HepG2 (cell line): Measurements from ENCODE around the gene HSD11B1. TPM values are rescaled to one million over a fixed set of nuclear protein-coding genes. Genes with fewer than 3 reads are reported as not detected.

ENCODE experiments used
- CHD2 ChIP-seq: IDR thresholded peaks from 2 replicates; pipeline ENCODE4 v1.6.1; 2011; ENCODE audit warnings: low read depth, low read length, improper control_type of control experiment
- ERF ChIP-seq: IDR thresholded peaks from 2 replicates; pipeline ENCODE4 v1.6.1; 2018; ENCODE audit warnings: missing biosample characterization, missing genetic modification reagents
- ESRRA ChIP-seq: sonication (generic); formaldehyde crosslinking; IDR thresholded peaks from 2 replicates; pipeline ENCODE4 v1.5.1; 2020; ENCODE audit warnings: mild to moderate bottlenecking, low read depth, missing genetic modification reagents
- FOSL2 ChIP-seq: sonication (generic); formaldehyde crosslinking; IDR thresholded peaks from 2 replicates; pipeline ENCODE4 v1.4.0; 2020; ENCODE audit warnings: missing genetic modification reagents
- HOXA3 ChIP-seq: sonication (generic); formaldehyde crosslinking; IDR thresholded peaks from 2 replicates; pipeline ENCODE4 v1.5.0; 2020; ENCODE audit warnings: missing genetic modification reagents
- IRX3 ChIP-seq: sonication (generic); formaldehyde crosslinking; IDR thresholded peaks from 2 replicates; pipeline ENCODE4 v1.8.1; 2023; ENCODE audit warnings: mild to moderate bottlenecking, low read depth, missing genetic modification reagents, borderline replicate concordance
- KDM6A ChIP-seq: IDR thresholded peaks from 2 replicates; pipeline ENCODE4 v1.6.1; 2016; ENCODE audit warnings: low read depth
- KLF13 ChIP-seq: sonication (generic); formaldehyde crosslinking; IDR thresholded peaks from 2 replicates; pipeline ENCODE4 v1.4.0; 2020; ENCODE audit warnings: mild to moderate bottlenecking, missing genetic modification reagents
- SIN3A ChIP-seq: IDR thresholded peaks from 2 replicates; pipeline ENCODE4 v1.6.1; 2011; ENCODE audit warnings: low read depth, mild to moderate bottlenecking, control low read depth, low read length, borderline replicate concordance
- TCF7 ChIP-seq: sonication (generic); IDR thresholded peaks from 2 replicates; pipeline ENCODE4 v1.6.1; 2016; ENCODE audit warnings: antibody characterized with exemption, low read depth
- ZFYVE20 ChIP-seq: sonication (generic); formaldehyde crosslinking; IDR thresholded peaks from 2 replicates; pipeline ENCODE4 v1.8.0; 2023; ENCODE audit warnings: low read depth, mild to moderate bottlenecking, moderate library complexity, missing genetic modification reagents, borderline replicate concordance
- ZNF232 ChIP-seq: sonication (generic); formaldehyde crosslinking; IDR thresholded peaks from 2 replicates; pipeline ENCODE4 v1.4.0; 2020; ENCODE audit warnings: missing genetic modification reagents, borderline replicate concordance
- ZNF234 ChIP-seq: sonication (generic); formaldehyde crosslinking; conservative IDR thresholded peaks from 2 replicates; pipeline ENCODE4 v1.5.1; 2020; ENCODE audit warnings: mild to moderate bottlenecking, missing genetic modification reagents
- ZNF264 ChIP-seq: sonication (generic); formaldehyde crosslinking; IDR thresholded peaks from 2 replicates; pipeline ENCODE4 v1.4.0; 2020; ENCODE audit warnings: missing genetic modification reagents
- ZNF329 ChIP-seq: sonication (generic); formaldehyde crosslinking; IDR thresholded peaks from 2 replicates; pipeline ENCODE4 v1.9.0; 2021; ENCODE audit warnings: low read depth, mild to moderate bottlenecking, missing genetic modification reagents
- ZNF616 ChIP-seq: sonication (generic); formaldehyde crosslinking; IDR thresholded peaks from 2 replicates; pipeline ENCODE4 v1.5.0; 2020; ENCODE audit warnings: low read depth, mild to moderate bottlenecking, missing genetic modification reagents
- ZNF720 ChIP-seq: sonication (generic); formaldehyde crosslinking; IDR thresholded peaks from 2 replicates; pipeline ENCODE4 v1.4.0; 2020; ENCODE audit warnings: missing genetic modification reagents
- ZNF772 ChIP-seq: sonication (generic); formaldehyde crosslinking; IDR thresholded peaks from 2 replicates; pipeline ENCODE4 v1.5.0; 2020; ENCODE audit warnings: mild to moderate bottlenecking, missing genetic modification reagents
- ZNF776 ChIP-seq: sonication (generic); formaldehyde crosslinking; IDR thresholded peaks from 2 replicates; pipeline ENCODE4 v1.4.0; 2020; ENCODE audit warnings: mild to moderate bottlenecking, missing genetic modification reagents
- ZSCAN22 ChIP-seq: sonication (generic); formaldehyde crosslinking; IDR thresholded peaks from 2 replicates; pipeline ENCODE4 v1.4.0; 2020; ENCODE audit warnings: mild to moderate bottlenecking, missing genetic modification reagents
- polyA plus RNA-seq, 8 experiments: library from polyadenylated mRNA; depleted of rRNA in 3 of 8; stranded (reverse) in 7 of 8; unstranded in 1 of 8; fragments of >200 nt; fragmentation: Illumina TruSeq in 4 of 8; extraction: Trizol in 4 of 8; gene quantifications; 2 replicates each; pipeline versions ENCODE4 v1.2.1 to v1.2.3, GENCODE V29; 2011 to 2016; ENCODE audit warnings: low read depth in 4 of 8, missing spikeins in 1 of 8, mixed read lengths in 1 of 8; ENCODE audit not compliant: insufficient read depth in 1 of 8
- total RNA-seq, 5 experiments: library from RNA; depleted of rRNA; stranded (reverse); fragments of >200 nt; fragmentation: Illumina TruSeq; extraction: Trizol; gene quantifications; 2 replicates each; pipeline ENCODE4 v1.2.3, GENCODE V29; 2016; ENCODE audit warnings: low read depth in 1 of 5
- TF ChIP-seq, protein P1 (sequence below): sonication (generic); formaldehyde crosslinking; IDR thresholded peaks from 2 replicates; pipeline ENCODE4 v1.4.0; 2020; ENCODE audit warnings: mild to moderate bottlenecking, missing genetic modification reagents, borderline replicate concordance
- TF ChIP-seq, protein P2 (sequence below): sonication (generic); formaldehyde crosslinking; conservative IDR thresholded peaks from 2 replicates; pipeline ENCODE4 v1.8.0; 2022; ENCODE audit warnings: missing genetic modification reagents
- TF ChIP-seq, protein P3 (sequence below): sonication (generic); formaldehyde crosslinking; IDR thresholded peaks from 2 replicates; pipeline ENCODE4 v1.5.0; 2020; ENCODE audit warnings: missing genetic modification reagents, mild to moderate bottlenecking, borderline replicate concordance

HSD11B1 gene
- total and polyA plus RNA-seq, 2 of the 13 experiments (the other 11 are each of a cell fraction or from before 2014, with no cell fraction given) = not detected

DNA sequence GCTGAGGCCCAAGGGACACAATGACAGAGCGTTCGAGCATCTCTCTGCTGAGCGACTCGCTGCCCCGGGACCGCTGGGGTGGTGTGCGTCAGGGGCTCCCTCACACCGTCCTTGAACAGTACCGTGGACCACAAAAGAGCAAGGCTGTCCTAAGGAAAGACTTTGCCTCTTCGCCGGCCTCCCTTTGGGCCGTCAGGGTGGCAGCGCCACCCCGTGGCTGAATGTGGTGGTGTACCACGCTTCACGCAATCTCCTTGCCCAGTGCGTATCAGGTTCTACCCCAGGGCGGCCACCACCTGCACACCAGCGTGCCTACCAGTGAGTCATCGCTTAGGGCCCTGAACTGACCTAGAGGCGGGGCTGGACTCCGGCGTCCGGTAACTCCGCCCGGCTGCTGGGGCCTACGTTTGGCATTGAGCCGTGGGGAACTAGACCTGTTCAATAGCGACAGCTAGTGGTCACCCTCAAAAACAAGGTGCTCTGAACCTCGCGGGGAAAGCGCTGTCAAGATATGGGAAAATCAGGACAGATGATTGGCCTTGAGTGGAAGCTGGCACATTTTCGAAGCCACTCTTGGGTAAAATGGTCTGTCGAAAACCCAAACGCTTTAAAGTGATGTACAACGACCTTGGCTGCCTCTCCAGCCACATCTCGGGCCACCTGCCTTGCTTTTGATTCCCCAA lies 43.1 kb downstream of the HSD11B1 start (continued):
- TF ChIP-seq KDM6A (CRISPR knock-in tag) (no peak), ZSCAN22 (CRISPR knock-in tag) (no peak), FOSL2 (CRISPR knock-in tag) (peak; percentile 98), SIN3A (no peak), KLF13 (no peak), ZNF772 (CRISPR knock-in tag) (no peak), TCF7 (no peak), ZNF264 (CRISPR knock-in tag) (peak; percentile 59; the same call in 1 of the 2 replicates), IRX3 (CRISPR knock-in tag) (no peak), ESRRA (CRISPR knock-in tag) (no peak), ZNF329 (CRISPR knock-in tag) (no peak), ZNF720 (no peak), HOXA3 (CRISPR knock-in tag) (peak; percentile 29; the same call in 1 of the 2 replicates), ZNF232 (CRISPR knock-in tag) (peak; percentile 43; the same call in 1 of the 2 replicates), ERF (peak; percentile 73; the same call in 1 of the 2 replicates), ZNF776 (CRISPR knock-in tag) (no peak), ZNF616 (CRISPR knock-in tag) (no peak), ZFYVE20 (CRISPR knock-in tag) (no peak), ZNF234 (CRISPR knock-in tag) (no peak), CHD2 (no peak)
- TF ChIP-seq, protein P1, sequence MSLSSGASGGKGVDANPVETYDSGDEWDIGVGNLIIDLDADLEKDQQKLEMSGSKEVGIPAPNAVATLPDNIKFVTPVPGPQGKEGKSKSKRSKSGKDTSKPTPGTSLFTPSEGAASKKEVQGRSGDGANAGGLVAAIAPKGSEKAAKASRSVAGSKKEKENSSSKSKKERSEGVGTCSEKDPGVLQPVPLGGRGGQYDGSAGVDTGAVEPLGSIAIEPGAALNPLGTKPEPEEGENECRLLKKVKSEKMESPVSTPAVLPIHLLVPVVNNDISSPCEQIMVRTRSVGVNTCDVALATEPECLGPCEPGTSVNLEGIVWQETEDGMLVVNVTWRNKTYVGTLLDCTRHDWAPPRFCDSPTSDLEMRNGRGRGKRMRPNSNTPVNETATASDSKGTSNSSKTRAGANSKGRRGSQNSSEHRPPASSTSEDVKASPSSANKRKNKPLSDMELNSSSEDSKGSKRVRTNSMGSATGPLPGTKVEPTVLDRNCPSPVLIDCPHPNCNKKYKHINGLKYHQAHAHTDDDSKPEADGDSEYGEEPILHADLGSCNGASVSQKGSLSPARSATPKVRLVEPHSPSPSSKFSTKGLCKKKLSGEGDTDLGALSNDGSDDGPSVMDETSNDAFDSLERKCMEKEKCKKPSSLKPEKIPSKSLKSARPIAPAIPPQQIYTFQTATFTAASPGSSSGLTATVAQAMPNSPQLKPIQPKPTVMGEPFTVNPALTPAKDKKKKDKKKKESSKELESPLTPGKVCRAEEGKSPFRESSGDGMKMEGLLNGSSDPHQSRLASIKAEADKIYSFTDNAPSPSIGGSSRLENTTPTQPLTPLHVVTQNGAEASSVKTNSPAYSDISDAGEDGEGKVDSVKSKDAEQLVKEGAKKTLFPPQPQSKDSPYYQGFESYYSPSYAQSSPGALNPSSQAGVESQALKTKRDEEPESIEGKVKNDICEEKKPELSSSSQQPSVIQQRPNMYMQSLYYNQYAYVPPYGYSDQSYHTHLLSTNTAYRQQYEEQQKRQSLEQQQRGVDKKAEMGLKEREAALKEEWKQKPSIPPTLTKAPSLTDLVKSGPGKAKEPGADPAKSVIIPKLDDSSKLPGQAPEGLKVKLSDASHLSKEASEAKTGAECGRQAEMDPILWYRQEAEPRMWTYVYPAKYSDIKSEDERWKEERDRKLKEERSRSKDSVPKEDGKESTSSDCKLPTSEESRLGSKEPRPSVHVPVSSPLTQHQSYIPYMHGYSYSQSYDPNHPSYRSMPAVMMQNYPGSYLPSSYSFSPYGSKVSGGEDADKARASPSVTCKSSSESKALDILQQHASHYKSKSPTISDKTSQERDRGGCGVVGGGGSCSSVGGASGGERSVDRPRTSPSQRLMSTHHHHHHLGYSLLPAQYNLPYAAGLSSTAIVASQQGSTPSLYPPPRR (CRISPR knock-in tag) = peak; percentile 52; the same call in 1 of the 2 replicates
- TF ChIP-seq, protein P2, sequence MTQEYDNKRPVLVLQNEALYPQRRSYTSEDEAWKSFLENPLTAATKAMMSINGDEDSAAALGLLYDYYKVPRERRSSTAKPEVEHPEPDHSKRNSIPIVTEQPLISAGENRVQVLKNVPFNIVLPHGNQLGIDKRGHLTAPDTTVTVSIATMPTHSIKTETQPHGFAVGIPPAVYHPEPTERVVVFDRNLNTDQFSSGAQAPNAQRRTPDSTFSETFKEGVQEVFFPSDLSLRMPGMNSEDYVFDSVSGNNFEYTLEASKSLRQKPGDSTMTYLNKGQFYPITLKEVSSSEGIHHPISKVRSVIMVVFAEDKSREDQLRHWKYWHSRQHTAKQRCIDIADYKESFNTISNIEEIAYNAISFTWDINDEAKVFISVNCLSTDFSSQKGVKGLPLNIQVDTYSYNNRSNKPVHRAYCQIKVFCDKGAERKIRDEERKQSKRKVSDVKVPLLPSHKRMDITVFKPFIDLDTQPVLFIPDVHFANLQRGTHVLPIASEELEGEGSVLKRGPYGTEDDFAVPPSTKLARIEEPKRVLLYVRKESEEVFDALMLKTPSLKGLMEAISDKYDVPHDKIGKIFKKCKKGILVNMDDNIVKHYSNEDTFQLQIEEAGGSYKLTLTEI = no peak
- TF ChIP-seq, protein P3, sequence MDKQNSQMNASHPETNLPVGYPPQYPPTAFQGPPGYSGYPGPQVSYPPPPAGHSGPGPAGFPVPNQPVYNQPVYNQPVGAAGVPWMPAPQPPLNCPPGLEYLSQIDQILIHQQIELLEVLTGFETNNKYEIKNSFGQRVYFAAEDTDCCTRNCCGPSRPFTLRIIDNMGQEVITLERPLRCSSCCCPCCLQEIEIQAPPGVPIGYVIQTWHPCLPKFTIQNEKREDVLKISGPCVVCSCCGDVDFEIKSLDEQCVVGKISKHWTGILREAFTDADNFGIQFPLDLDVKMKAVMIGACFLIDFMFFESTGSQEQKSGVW = no peak
